Ecto neural progenitor cell (in vitro differentiated cells): ENCODE data around the gene OSBPL3.

Experiments used
- DNase-seq: peaks from one replicate; pipeline ENCODE4 v3.0.0-alpha.2; 2018; ENCODE audit warnings: low spot score

OSBPL3 gene

GRCh38 chr7:24862461-24862860, 117.5 kb downstream of the OSBPL3 start:
- DNase-seq, result no peak

- DNase-seq, result no peak
These were observed 118.6 kb downstream of the OSBPL3 start for GRCh38 chr7:24861336-24861735.

GRCh38 chr7:24860611-24861010, 119.4 kb downstream of the OSBPL3 start:
- DNase-seq, result no peak

- no peak for DNase-seq
These were observed 121.6 kb downstream of the OSBPL3 start for GRCh38 chr7:24858108-24858977.

GRCh38 chr7:24857623-24858022, 122.4 kb downstream of the OSBPL3 start:
- DNase-seq, result no peak

GRCh38 chr7:24854866-24855265, 125.1 kb downstream of the OSBPL3 start:
- DNase-seq, result no peak

GRCh38 chr7:24851786-24852185, 128.2 kb downstream of the OSBPL3 start:
- no peak for DNase-seq

- DNase-seq, result no peak
These were observed 131.1 kb downstream of the OSBPL3 start for GRCh38 chr7:24848878-24849277.

- DNase-seq, result no peak
These were observed 132.2 kb downstream of the OSBPL3 start for GRCh38 chr7:24847754-24848153.

- no peak for DNase-seq
These were observed 136.1 kb downstream of the OSBPL3 start for GRCh38 chr7:24843821-24844434.

GRCh38 chr7:24842449-24843241, 137.3 kb downstream of the OSBPL3 start:
- DNase-seq, result no peak

- no peak for DNase-seq
These were observed 137.9 kb downstream of the OSBPL3 start for GRCh38 chr7:24842029-24842428.

- DNase-seq, result no peak
These were observed 139.4 kb downstream of the OSBPL3 start for GRCh38 chr7:24840563-24840962.

GRCh38 chr7:24836084-24836483, 143.9 kb downstream of the OSBPL3 start:
- DNase-seq, result no peak

- DNase-seq, result no peak
These were observed 144.3 kb downstream of the OSBPL3 start for GRCh38 chr7:24835643-24836042.

GRCh38 chr7:24834128-24834798, 145.7 kb downstream of the OSBPL3 start:
- no peak for DNase-seq

- no peak for DNase-seq
These were observed 146.4 kb downstream of the OSBPL3 start for GRCh38 chr7:24833549-24833948.

- no peak for DNase-seq
These were observed 148.7 kb downstream of the OSBPL3 start for GRCh38 chr7:24831240-24831639.

GRCh38 chr7:24830440-24831050, 149.4 kb downstream of the OSBPL3 start:
- no peak for DNase-seq

- DNase-seq, result no peak
These were observed 150.2 kb downstream of the OSBPL3 start for GRCh38 chr7:24829787-24830186.

- no peak for DNase-seq
These were observed 150.9 kb downstream of the OSBPL3 start for GRCh38 chr7:24828891-24829661.
